HG02623 (cell line): Measurements from ENCODE around the gene CLDND1.

ENCODE experiments used
- ATAC-seq: cut with Tn5 transposase; IDR thresholded peaks from one replicate; pipeline ENCODE4 v1.9.1; 2021; ENCODE audit warnings: moderate library complexity; ENCODE audit not compliant: unreplicated experiment

The CLDND1 gene

DNA sequence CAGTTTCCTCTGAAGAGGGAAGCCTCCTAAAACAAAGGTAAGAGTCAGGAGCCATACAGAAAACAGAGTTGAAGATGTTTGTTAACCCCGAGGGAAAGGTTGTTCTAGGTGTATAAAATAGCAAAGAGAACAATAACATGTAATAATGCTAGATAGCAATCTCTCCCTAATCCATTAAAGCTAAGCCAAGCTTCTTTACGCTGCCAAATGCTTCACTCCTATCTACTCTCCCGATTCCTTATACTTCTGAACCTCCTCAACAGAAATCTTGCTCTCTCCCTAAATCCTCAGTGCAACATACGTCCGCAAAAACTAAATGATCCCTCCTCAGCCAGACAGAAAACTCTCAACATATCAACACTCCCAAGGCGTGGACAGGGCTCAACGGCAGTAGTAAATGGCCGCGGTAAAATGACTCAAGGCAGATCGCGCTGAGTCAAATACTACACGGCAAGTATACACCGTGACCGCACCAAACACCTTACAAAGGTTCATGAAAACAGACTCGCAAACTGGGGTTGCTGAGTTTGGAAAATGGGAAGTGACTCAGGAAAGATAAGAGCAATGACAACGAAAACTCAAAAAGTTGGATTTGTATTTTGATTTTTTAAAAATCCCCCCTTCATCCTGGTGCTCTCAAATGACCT is 682 bp downstream of the CLDND1 start:
- ATAC-seq: peak; percentile 38

DNA sequence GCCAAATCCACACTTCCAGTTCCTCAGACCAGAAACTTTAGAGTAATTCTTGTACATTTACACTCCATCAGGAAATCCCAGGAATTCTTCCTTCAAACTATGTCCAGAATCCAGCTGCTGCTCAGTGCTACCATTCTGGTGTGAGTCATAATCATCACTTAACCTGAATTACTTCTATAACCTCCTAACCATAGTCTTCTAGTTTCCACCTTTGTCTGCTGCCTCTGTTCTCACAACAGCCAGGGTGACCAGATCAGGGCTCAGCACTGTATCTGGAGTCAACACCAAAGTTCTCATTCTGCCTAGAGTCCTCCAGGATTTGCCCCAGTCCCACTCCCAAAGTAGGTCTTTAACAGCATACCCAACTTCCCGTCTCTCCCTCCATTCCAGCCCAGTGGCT is 3.4 kb downstream of the CLDND1 start:
- ATAC-seq: no peak

DNA sequence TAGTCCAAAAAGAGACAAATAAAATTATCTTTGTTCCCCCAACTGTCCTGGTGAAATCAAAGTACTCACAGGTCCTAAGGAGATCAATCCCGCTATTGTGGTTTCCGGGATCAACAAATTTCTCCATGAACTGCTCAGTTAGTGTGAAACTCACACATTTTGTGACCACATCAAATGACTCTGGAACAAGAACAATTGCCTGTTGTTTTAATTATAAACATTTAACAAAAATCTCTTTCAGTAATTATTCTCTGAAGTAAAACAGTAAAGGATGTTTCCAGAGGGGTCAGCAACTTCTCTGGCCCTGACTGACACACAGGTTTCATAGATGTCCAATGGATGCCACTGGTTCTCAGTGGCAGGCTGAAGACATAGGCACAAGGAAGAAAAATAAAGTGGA is 3.9 kb downstream of the CLDND1 start:
- no peak for ATAC-seq

DNA sequence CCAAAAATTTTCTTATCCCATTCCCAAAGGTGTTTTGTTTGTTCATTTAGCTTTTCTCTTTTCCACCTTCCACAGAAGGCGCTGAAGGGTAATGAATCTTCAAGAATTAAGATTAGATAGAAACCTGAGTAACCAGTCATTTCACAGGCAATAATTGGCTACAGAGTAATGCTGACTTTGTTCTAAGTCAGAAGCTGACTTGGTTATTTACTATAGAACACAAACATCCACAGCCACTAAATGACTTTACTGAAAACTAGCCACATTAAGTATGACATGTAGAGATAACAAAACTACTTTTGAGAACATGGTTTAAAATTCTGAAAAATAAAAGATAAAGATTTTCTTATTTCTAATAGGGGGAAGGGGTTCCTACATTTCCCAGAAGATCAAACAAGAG is 7.8 kb downstream of the CLDND1 start:
- ATAC-seq: no peak

GRCh38 chr3:98513736-98514135 is 9.0 kb downstream of the CLDND1 start:
- no peak for ATAC-seq

DNA sequence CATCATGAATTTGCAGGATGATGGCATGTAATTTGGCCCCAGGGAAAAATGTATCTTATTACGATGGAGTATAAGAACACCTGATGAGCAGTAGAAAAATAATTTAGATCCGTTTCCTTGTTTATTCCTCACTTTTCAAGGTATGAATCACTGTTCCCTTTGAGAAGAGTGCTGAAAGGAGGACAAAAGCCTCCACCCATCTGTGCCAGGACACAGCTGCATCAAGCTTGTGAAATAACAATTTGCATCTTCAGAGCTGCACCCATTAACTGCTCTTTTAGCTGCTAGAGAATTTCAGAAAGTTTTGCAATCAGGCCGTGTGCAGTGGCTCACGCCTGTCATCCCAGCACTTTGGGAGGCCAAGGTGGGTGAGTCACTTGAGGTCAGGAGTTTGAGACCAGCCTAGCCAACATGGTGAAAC is 9.6 kb downstream of the CLDND1 start:
- no peak for ATAC-seq

- ATAC-seq: no peak
These were observed 10.1 kb downstream of the CLDND1 start for GRCh38 chr3:98512576-98512975.

DNA sequence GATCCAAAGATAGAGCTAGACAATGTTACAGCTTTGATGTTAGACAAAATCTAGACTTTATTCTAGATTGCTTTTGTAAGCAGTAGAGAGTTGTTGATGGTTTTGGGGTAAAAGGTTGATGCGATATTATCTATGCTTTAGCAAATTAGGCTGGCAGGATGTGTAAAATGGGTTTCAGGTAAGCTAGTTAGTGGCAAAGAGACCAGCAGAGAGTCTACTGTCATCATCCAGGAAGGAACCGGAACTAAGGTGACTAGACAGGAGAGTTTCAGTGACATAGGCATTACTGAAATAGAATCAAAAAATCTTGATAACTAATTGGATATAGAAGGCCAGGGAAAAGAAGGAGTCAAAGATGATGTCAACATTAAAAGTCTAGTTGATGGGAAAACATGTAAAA is 14.1 kb downstream of the CLDND1 start:
- ATAC-seq: no peak

GRCh38 chr3:98504539-98504938 is 18.2 kb downstream of the CLDND1 start:
- no peak for ATAC-seq

GRCh38 chr3:98501863-98502576 is 20.7 kb downstream of the CLDND1 start:
- no peak for ATAC-seq

DNA sequence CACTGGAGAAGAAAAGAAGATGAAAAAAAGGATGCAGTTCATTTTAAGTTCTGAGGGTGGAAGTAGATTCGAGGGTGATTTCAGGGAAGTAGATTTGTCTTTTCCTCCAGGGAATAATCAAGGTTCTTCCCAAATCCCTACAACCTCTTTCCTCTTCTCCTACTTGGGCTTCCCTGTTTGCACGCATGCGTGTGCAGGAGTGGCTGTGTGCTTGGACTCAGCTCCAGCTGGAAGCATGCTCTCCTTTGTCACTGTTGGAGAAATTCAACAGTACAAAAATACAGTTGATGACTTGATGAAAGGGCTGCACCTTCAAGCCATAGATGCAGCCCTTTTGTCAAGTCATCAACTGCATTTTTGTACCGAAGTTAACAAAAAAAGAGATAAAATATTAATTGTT is 21.4 kb downstream of the CLDND1 start:
- ATAC-seq: no peak

DNA sequence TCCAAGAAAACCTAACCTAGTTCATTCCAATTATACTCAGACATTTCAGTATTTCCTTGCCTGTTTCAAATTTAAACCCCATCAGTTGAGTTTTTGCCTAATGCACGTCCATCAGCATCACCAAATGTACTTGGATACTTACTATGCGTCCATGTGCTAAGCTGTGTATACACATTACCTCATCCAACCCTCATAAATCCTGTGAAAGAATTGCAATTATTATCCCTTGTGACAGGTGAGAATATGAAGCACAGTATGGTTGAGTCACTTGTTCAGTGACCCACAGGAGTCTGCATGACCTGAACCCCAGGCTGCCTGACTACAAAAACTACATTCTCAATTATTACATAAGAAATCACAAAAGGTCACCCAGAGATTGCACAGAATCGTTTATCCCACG is 22.7 kb downstream of the CLDND1 start:
- ATAC-seq: no peak

DNA sequence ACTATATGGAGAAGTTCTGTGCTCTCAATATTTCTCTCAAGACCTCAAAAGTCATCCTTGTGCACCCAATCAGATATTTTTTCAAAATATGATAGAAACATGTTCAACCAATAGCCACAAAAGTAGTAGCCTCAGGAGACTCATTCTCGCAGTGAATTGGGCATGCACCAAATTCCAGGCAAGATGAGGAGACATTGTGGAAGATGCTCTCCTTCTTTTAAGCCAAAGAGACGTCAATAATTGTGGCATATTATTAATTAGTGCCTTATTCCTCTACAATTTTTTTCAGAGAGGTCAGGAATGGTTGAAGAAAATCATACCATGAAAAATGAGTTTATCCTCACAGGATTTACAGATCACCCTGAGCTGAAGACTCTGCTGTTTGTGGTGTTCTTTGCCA is 25.3 kb downstream of the CLDND1 start, which contains the start of gene OR5K2:
TSS of gene OR5K2 (plus strand) at position 301 of the 400 bp plus-strand sequence. CDS start at position 301, 0 bp downstream.
- ATAC-seq: no peak

DNA sequence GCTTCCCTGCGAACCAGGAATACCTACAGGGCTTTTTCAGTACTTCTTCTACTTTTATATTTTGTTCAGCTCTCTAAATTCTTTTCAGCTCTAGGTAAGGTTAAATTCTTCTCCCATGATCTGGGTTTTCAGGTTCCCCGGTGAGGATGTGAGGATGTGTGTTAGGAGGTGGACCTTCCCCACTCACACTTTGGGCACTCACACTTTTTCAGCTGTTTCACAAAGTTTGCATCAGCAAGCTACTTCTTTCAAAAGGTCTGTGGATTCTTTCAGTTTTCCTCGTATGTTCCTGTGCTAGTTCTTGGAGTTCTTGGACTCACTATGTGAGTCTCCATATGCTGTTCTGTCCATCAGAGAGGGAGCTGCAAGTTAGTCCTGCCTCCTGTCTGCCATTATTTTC is 39.1 kb downstream of the CLDND1 start:
- no peak for ATAC-seq

- no peak for ATAC-seq
These were observed 39.8 kb downstream of the CLDND1 start for GRCh38 chr3:98482717-98483482.
